Endothelial cell of umbilical vein (primary cell): ENCODE results near the gene ECEL1.
"Not testable (repeated sequence)": the region's sequence is repeated elsewhere in the genome, so short reads cannot be mapped to it uniquely, and the experiment has no call there.

Experiments used
- CTCF ChIP-seq, 2 donors: IDR thresholded peaks; 1 replicate in 1 of 2; 2 replicates in 1 of 2; pipeline ENCODE4 v1.5.1; 2011; ENCODE audit warnings: low read length in 2 of 2, mild to moderate bottlenecking in 2 of 2, moderate library complexity in 2 of 2, control low read depth in 1 of 2, inconsistent platforms in 1 of 2, low read depth in 1 of 2; ENCODE audit not compliant: insufficient read depth in 1 of 2; ENCODE audit errors: extremely low read depth in 1 of 2
- EZH2 ChIP-seq: IDR thresholded peaks from 2 replicates; pipeline ENCODE4 v1.6.1; 2012; ENCODE audit warnings: borderline replicate concordance, low read depth, mild to moderate bottlenecking, moderate library complexity, low read length, inconsistent platforms; ENCODE audit not compliant: severe bottlenecking
- FOS ChIP-seq: IDR thresholded peaks from 2 replicates; pipeline ENCODE4 v1.6.1; 2011; ENCODE audit warnings: mild to moderate bottlenecking, low read length, moderate library complexity, borderline replicate concordance; ENCODE audit not compliant: insufficient read depth
- GATA2 ChIP-seq: IDR thresholded peaks from 2 replicates; pipeline ENCODE4 v1.7.0; 2011; ENCODE audit warnings: low read depth, mild to moderate bottlenecking, moderate library complexity, mixed read lengths, low read length; ENCODE audit not compliant: insufficient read length, insufficient read depth
- JUN ChIP-seq: IDR thresholded peaks from 2 replicates; pipeline ENCODE4 v1.6.1; 2011; ENCODE audit warnings: borderline replicate concordance, low read depth; ENCODE audit not compliant: insufficient read length, insufficient read depth
- MYC ChIP-seq: IDR thresholded peaks from one replicate; pipeline ENCODE4 v1.6.1; 2011; ENCODE audit warnings: mild to moderate bottlenecking, low read depth, low read length
- POLR2A ChIP-seq: IDR thresholded peaks from 2 replicates; pipeline ENCODE4 v1.6.1; 2012; ENCODE audit warnings: low read depth, mild to moderate bottlenecking, control low read depth, low read length
- POLR2AphosphoS5 ChIP-seq: IDR thresholded peaks from 2 replicates; pipeline ENCODE4 v1.6.1; 2012; ENCODE audit warnings: low read depth, mild to moderate bottlenecking, control low read depth, low read length, moderate library complexity; ENCODE audit not compliant: insufficient read depth

GRCh38 chr2:232442431-232442830 lies 45.2 kb downstream of the ECEL1 start:
- not testable (repeated sequence) for TF ChIP-seq CTCF (IDR thresholded peaks at IDR 0.05; ENCODE audit: extremely low read depth in 1 of 2, insufficient read depth in 1 of 2, low read depth in 1 of 2, low read length in 2 of 2); FOS; POLR2AphosphoS5; JUN; POLR2A; GATA2; EZH2; MYC
